Subcutaneous adipose tissue (tissue), 4 donors: ENCODE measurements around the gene MELTF. TPM values are rescaled to one million over a fixed set of nuclear protein-coding genes. Genes with fewer than 3 reads are reported as not detected.

Experiments used
- CTCF ChIP-seq: fragments of 450-650 bp; IDR thresholded peaks from one replicate; pipeline ENCODE4 v1.5.1; 2016; ENCODE audit warnings: low read depth, mild to moderate bottlenecking, control low read depth, antibody characterized with exemption, moderate library complexity
- total RNA-seq, 4 donors: library from RNA; depleted of rRNA; stranded (reverse); fragments of >200 nt; gene quantifications; one replicate each; pipeline ENCODE4 v1.1.0, GENCODE V29; 2016

Gene MELTF
- total RNA-seq, 4 donors from 2014 or later = 3.8 to 10.7 (median 8.5) TPM

- TF ChIP-seq CTCF = no peak
Measured at GRCh38 chr3:197003461-197004385, 25.9 kb downstream of the MELTF start.

- TF ChIP-seq CTCF = no peak
Measured at GRCh38 chr3:197002701-197003454, 26.7 kb downstream of the MELTF start.

GRCh38 chr3:197001972-197002700 lies 27.5 kb downstream of the MELTF start:
- TF ChIP-seq CTCF = no peak

- no peak for TF ChIP-seq CTCF
Measured at GRCh38 chr3:197001106-197001971, 28.3 kb downstream of the MELTF start.

GRCh38 chr3:197000211-197000610 lies 29.4 kb downstream of the MELTF start:
- TF ChIP-seq CTCF = no peak

GRCh38 chr3:196998966-196999760 lies 30.5 kb downstream of the MELTF start:
- TF ChIP-seq CTCF = no peak
